Measurements from ENCODE around the gene NEDD8. TPM values are rescaled to one million over a fixed set of nuclear protein-coding genes. Genes with fewer than 3 reads are reported as not detected.
"Not testable (repeated sequence)": the region's sequence is repeated elsewhere in the genome, so short reads cannot be mapped to it uniquely, and the experiment has no call there.

Gene NEDD8
- total RNA-seq, 2 experiments from 2014 or later = 187 to 217 TPM

DNA sequence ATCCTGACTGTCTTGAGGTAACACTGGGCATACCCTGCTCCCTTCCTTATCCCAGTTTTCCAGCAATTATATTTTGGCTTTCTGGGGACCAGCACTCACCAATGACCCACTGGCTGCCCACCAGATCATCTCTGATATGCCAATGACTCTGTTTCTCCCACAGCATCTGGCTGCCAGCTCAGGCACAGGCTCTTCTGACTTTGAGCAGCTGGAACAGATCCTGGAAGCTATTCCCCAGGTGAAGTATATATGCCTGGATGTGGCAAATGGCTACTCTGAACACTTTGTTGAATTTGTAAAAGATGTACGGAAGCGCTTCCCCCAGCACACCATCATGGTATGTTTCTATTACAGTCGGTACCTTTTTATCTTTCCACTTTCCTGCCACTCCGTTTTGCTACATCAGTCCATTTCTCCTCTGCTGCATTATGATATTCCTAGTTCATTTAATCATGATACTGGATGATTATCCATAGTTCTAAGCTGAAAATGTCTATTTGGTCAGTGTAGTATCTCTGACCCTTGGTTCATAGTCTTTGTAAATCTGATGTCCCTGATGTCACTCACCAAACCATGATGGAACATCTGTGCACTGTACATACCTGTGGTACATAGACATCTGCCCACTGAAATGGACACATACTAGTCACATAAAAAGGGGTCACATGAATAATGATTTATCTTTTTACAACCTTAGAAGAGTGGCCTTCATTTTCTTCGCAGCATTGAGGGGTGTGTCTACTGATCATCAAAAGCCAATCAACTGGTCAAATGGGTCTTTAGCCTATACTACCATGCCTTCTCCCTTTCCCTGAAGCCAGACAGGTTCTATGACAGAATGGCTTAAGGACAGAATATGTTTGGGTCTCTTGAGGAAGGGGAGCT, 3.9 kb upstream of the NEDD8 start:
- Mint-ChIP-seq H3K9me3 (ENCODE audit: low read depth) (no peaks in the 10 kb centered on the region), H3K4me3 (no peak overlapping the region), H3K27ac (peak overlapping the region; percentile 66), H3K27me3 (no peaks in the 10 kb centered on the region), H3K36me3 (ENCODE audit: low read depth) (peaks cover 67% of the 10 kb centered on the region), H3K4me1 (peaks cover 78% of the 10 kb centered on the region)
- ChIA-PET POLR2A (interaction anchor here (1.3 kb wide), 1 partner anchor 11 kb away, joined by 6 read pairs; no protein-coding TSS in a partner anchor), CTCF (interaction anchor here (0.6 to 16.9 kb wide), 4 partner anchors 20 to 68 kb away, joined by 3 to 430 read pairs (median 4); partner anchors contain the start of genes CHMP4A, CIDEB, DHRS1 and LTB4R)
- intact Hi-C loops (cut with DNase I, micrococcal nuclease) = no loop called here
- ATAC-seq = no peak
- DNase-seq = no peak

DNA sequence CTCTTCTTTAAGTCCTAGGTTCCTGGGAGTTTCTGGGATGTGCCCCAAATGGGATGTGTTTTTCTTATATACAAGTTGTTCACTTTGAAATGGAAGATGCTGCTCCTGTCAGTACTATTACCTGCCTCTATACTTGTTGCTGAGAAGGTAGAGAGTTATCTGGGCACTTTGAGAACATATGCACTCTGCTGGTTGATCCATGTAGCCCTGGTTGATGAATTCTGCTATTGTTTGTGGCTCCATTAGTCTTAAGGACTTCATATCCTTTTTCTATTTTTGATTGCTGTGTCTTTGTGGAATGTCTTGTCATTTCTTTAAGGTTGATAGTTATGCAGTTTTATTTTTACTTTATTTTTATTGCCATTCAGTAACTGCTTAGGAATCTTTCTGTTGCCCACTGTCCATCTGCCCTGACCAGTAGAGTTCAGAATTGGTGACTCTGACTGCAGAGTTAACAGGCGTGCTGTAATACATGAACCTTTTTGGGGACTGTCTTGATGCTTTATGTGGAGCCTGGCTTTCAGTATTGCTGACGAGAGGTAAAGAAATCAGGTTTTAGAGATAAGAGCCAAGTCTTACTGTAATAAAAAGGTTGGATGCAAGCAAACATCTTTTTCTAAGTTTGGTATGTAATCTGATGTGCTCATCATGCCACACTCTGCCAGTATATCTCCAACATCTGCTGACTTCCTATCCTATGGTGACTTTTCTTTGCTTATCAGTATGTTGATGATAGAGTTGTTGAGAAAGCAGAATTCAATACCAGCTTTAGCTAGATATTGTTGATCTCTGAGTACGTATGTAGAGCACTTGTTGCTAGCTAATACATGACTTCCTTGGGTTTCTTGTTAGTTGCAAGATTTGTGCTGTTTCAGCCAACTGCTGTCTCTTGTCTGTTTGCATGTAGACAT, 2.2 kb upstream of the NEDD8 start:
- H3K27me3 Mint-ChIP-seq = no peaks in the 10 kb centered on the region
- no peak for DNase-seq
- H3K4me3 Mint-ChIP-seq = peak overlapping the region; percentile 78
- no peaks in the 10 kb centered on the region for H3K9me3 Mint-ChIP-seq (ENCODE audit: low read depth)
- no peak for ATAC-seq
- H3K36me3 Mint-ChIP-seq (ENCODE audit: low read depth) = peaks cover 54% of the 10 kb centered on the region
- ChIA-PET POLR2A (interaction anchor here (2.0 kb wide), 1 partner anchor 8 kb away, joined by 9 read pairs; the partner anchor contains the start of gene TINF2), CTCF (interaction anchor here (0.6 to 16.9 kb wide), 11 partner anchors 8 to 99 kb away, joined by 3 to 430 read pairs (median 5); partner anchors contain the start of genes CHMP4A, CIDEB, DHRS1 and LTB4R)
- peaks cover 69% of the 10 kb centered on the region for H3K4me1 Mint-ChIP-seq
- peak overlapping the region; percentile 66 for H3K27ac Mint-ChIP-seq
- intact Hi-C loops (cut with DNase I, micrococcal nuclease) = loop anchor here in 1 of 2 experiments (5.0 kb wide), 2 partner anchors 38 to 208 kb away; partner anchors contain the start of genes RABGGTA and SDR39U1

DNA sequence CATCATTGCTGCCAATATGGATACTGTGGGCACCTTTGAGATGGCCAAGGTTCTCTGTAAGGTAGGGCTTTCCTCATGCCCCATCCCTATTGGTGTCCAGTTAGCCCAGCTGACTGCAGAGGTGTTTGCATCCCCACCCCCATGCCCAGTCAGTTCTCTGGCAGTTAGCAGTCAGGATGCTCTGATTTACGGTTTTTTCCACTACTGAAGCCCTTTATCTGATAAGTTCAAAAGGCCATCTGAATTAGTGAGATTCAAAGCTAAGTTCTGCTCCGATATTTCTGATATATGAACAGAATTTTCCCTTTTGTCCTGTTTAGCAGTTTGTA, 1.3 kb upstream of the NEDD8 start:
- ChIA-PET POLR2A (interaction anchor here (1.0 to 2.0 kb wide), 3 partner anchors 9 to 41 kb away, joined by 3 to 9 read pairs (median 6); partner anchors contain the start of genes CHMP4A and TINF2), CTCF (interaction anchor here (0.6 to 16.9 kb wide), 6 partner anchors 9 to 1692 kb away, joined by 3 to 430 read pairs (median 6); partner anchors contain the start of genes CIDEB, DHRS1, LTB4R and LTB4R2)
- DNase-seq (peak; percentile 50), ATAC-seq (no peak)
- Mint-ChIP-seq H3K9me3 (ENCODE audit: low read depth) (no peaks in the 10 kb centered on the region), H3K36me3 (ENCODE audit: low read depth) (peaks cover 49% of the 10 kb centered on the region), H3K27me3 (no peaks in the 10 kb centered on the region), H3K4me1 (peaks cover 65% of the 10 kb centered on the region), H3K27ac (peak overlapping the region; percentile 89), H3K4me3 (peak overlapping the region; percentile 78)
- intact Hi-C loops (cut with DNase I, micrococcal nuclease) = loop anchor here (2.0 to 5.0 kb wide), 3 partner anchors 39 to 209 kb away; partner anchors contain the start of genes PSME2 (in 1 of the 2), RABGGTA (in 1 of the 2), RNF31 (in 1 of the 2) and SDR39U1 (in 1 of the 2)

DNA sequence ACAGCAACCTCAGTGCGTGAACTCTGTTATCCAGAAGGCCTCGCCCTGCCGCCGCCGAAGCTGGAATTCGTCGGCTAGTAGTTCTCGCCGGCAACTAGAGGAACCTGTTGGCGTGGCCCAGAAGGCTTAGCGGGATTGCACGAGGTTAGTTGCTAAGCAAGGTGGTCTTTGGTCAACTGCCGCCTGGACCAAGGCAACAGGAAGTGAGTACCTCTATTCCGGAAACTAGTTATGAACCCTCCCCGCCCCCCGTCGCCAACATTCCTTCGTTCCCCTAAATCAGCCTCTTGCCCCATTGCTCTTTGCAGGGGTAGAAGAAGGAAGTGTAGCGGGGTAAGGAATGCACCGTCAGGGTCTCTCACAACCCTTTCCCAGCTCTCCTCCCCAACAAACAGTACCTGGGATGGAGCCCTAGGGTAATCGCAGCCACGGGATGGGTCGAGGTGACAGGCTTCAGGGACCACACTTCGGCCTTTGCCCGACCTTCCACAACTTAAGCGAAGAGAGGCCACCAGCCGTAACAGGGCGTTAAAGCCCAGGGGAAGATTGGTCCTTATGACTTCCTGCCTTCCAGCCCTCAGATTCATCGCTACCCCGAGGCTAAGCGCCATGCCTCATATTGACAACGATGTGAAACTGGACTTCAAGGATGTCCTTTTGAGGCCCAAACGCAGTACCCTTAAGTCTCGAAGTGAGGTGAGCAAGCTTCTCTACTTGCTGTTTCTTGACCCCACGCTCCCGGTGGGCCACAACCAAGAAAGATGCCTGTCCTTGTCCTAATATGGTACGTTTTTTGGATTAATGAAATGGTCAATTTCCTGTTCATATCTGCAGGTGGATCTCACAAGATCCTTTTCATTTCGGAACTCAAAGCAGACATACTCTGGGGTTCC, 724 bp upstream of the NEDD8 start, which contains the start of gene GMPR2:
Gene GMPR2, plus strand, starts transcription at position 285 of the 893 bp plus-strand sequence. Its CDS starts 325 bp downstream, at position 610.
- Mint-ChIP-seq H3K4me1 (peaks cover 58% of the 10 kb centered on the region), H3K27me3 (no peaks in the 10 kb centered on the region), H3K36me3 (ENCODE audit: low read depth) (peaks cover 43% of the 10 kb centered on the region), H3K27ac (peak within 1 kb of the TSS; percentile 89), H3K9me3 (ENCODE audit: low read depth) (no peaks in the 10 kb centered on the region), H3K4me3 (peak within 1 kb of the TSS; percentile 78)
- ChIA-PET CTCF (interaction anchor here (0.6 to 16.9 kb wide), 8 partner anchors 8 to 1691 kb away, joined by 3 to 430 read pairs (median 4); partner anchors contain the start of genes CIDEB, DHRS1, LTB4R and LTB4R2), POLR2A (interaction anchor here (0.6 to 2.0 kb wide), 4 partner anchors 9 to 528 kb away, joined by 3 to 9 read pairs (median 5); partner anchors contain the start of genes CHMP4A and TINF2)
- intact Hi-C loops (cut with DNase I, micrococcal nuclease) = loop anchor here (1.0 to 5.0 kb wide), 13 partner anchors 9 to 209 kb away; partner anchors contain the start of genes CHMP4A (in 2 of the 2), DCAF11 (in 2 of the 2), EMC9 (in 2 of the 2) and NRL (in 2 of the 2)
- DNase-seq (peak; percentile 41), ATAC-seq (peak; percentile 43)

DNA sequence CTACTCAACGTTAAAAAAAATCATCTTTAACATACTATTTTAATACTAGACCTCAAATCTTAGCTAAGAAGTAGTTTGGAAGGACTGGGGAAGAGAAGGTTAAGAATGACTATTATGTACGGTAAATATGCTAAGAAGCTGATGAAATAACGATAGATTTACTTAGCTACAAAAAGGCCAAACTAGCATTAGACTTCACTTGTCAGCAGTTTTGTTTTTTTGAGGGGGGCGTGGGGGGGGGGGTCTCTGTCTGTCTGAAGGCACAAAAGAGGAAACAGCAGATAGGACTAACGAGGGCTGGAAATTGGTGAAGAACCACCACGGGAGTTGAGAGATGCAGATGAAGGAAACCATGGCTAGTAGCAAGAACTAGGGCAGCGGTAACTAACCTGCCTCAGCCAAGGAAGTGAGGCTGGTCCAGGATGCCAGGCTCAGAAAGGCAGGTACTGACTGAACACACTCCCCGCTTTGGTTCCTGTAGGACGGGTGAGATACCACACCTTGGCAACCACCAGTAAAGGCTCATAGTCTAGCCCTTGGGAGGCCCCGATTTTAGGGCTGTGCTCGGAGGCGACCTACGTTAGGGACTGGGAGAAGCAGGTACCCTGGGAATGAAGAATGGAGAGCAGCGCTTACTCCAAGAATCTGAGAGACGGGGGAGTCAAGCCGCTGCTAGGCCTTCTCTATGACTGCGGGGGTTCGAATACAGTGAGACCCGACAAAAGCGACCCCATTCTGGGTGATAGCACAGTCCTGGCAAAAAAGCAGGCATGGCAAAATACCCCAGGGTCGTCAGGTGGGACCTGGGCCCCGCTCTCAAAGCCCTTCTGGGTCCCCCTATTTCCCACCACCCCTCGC, 675 bp downstream of the NEDD8 start:
- Mint-ChIP-seq H3K27ac (peak overlapping the region; percentile 89), H3K4me1 (peaks cover 59% of the 10 kb centered on the region), H3K27me3 (no peaks in the 10 kb centered on the region), H3K9me3 (ENCODE audit: low read depth) (no peaks in the 10 kb centered on the region), H3K36me3 (ENCODE audit: low read depth) (peaks cover 39% of the 10 kb centered on the region), H3K4me3 (peak overlapping the region; percentile 78)
- ChIA-PET POLR2A (interaction anchor here (1.0 kb wide), 1 partner anchor 18 kb away, joined by 3 read pairs; the partner anchor contains the start of gene CHMP4A), CTCF (interaction anchor here (0.6 to 1.6 kb wide), 6 partner anchors 10 to 102 kb away, joined by 3 to 9 read pairs (median 4); partner anchors contain the start of genes MDP1 and TINF2)
- DNase-seq (peak; percentile 45), ATAC-seq (peak; percentile 12)
- intact Hi-C loops (cut with DNase I, micrococcal nuclease) = loop anchor here (1.0 to 5.0 kb wide), 13 partner anchors 11 to 211 kb away; partner anchors contain the start of genes CHMP4A (in 2 of the 2), DCAF11 (in 2 of the 2), EMC9 (in 2 of the 2) and NRL (in 2 of the 2)

DNA sequence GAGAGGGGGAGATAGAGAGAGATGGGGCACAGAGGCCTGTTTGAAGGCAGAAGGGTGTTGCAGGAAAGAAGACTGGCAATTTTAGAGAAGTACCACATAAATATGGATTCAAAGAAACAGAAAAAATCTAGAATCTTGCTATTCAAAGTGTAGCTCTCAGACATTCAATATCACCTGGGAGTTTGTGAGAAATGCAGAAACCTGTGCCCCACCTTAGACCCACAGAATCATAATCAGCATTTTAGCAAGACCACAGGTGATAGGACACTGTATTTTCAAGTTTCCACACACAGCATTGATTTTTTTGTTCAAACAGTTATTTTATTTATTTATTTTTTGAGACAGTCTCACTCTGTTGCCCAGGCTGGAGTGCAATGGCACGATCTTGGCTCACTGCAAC, 3.3 kb downstream of the NEDD8 start:
- DNase-seq = no peak
- CTCF ChIA-PET = interaction anchor here (0.6 to 2.3 kb wide), 7 partner anchors 13 to 936 kb away, joined by 3 to 11 read pairs (median 6); partner anchors contain the start of genes DHRS1, MDP1, NOP9 and TINF2
- Mint-ChIP-seq H3K27me3 (no peaks in the 10 kb centered on the region), H3K36me3 (ENCODE audit: low read depth) (peaks cover 26% of the 10 kb centered on the region), H3K27ac (no peak overlapping the region), H3K4me1 (peaks cover 39% of the 10 kb centered on the region), H3K9me3 (ENCODE audit: low read depth) (no peaks in the 10 kb centered on the region), H3K4me3 (no peak overlapping the region)
- POLR2A ChIA-PET = interaction anchor here (0.7 kb wide), 1 partner anchor 745 kb away, joined by 3 read pairs; no protein-coding TSS in a partner anchor
- intact Hi-C loops (cut with DNase I, micrococcal nuclease) = no loop called here
- no peak for ATAC-seq

DNA sequence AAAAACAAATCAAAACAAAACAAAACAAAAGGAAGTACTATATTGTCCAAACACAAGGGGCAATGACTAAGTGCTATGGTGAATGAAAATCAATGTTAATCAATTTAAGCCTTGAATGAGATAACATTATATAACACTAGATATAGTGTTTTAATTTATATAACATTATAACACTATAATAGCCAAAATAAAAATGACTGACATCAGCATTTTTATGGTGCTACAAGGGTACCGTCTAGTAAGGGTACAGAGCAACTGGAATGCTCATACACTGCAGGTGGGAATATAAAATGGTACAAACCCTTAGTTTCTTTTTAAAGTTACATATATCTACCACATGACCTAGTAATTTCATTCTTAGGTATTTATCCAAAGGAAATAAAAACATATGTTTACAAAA, 5.7 kb downstream of the NEDD8 start:
- Mint-ChIP-seq H3K36me3 (ENCODE audit: low read depth) (peaks cover 22% of the 10 kb centered on the region), H3K27me3 (no peaks in the 10 kb centered on the region), H3K4me1 (peaks cover 32% of the 10 kb centered on the region), H3K9me3 (ENCODE audit: low read depth) (no peaks in the 10 kb centered on the region), H3K4me3 (no peak overlapping the region), H3K27ac (no peak overlapping the region)
- intact Hi-C loops (cut with DNase I, micrococcal nuclease) = no loop called here
- ChIA-PET POLR2A (no interaction called here), CTCF (interaction anchor here (1.0 to 2.3 kb wide), 2 partner anchors 10 to 71 kb away, joined by 3 to 11 read pairs; partner anchors contain the start of gene MDP1)
- ATAC-seq (no peak), DNase-seq (no peak)

DNA sequence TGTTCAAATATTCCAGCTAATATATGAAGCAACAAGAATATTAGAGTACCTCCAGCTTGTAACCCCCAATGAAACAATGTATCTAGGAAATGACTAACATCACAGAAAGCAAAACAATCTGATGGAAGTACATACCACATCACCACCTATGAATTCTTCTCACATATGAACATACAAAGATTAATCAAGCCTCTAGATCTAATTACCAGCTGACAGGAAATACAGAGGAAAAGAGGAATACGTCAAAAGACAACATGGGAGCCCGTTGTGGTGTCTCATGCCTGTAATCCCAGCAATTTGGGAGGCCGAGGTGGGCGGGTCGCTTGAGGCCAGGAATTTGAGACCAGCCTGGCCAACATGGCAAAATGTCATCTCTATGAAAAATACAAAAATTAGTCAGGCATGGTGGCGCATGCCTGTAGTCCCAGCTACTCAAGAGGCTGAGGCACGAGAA, 7.5 kb downstream of the NEDD8 start:
- peaks cover 21% of the 10 kb centered on the region for H3K4me1 Mint-ChIP-seq
- no peaks in the 10 kb centered on the region for H3K9me3 Mint-ChIP-seq (ENCODE audit: low read depth)
- no peak overlapping the region for H3K4me3 Mint-ChIP-seq
- peaks cover 17% of the 10 kb centered on the region for H3K36me3 Mint-ChIP-seq (ENCODE audit: low read depth)
- H3K27me3 Mint-ChIP-seq = no peaks in the 10 kb centered on the region
- ChIA-PET POLR2A (no interaction called here), CTCF (interaction anchor here (1.3 to 2.2 kb wide), 6 partner anchors 9 to 207 kb away, joined by 3 to 8 read pairs (median 4); partner anchors contain the start of genes GMPR2, LTB4R, MDP1 and TINF2)
- H3K27ac Mint-ChIP-seq = peak overlapping the region; percentile 9
- no peak for ATAC-seq
- DNase-seq = no peak
- intact Hi-C loops (cut with DNase I, micrococcal nuclease) = no loop called here

DNA sequence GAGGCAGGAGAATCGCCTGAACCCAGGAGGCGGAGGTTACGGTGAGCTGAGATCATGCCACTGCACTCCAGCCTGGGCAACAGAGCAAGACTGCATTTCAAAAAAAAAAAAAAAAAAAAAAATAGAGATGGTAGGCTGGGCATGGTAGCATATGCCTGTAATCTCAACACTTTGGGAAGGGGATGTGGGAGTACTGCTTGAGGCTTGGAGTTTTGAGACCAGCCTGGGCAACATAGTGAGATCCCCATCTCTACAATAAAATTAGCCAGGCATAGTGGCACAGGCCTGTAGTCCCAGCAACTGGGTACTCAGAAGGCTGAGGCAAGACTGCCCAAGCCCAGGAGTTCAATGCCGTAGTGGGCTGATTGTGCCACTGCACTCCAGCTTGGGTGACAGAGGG, 9.2 kb downstream of the NEDD8 start:
- ATAC-seq; H3K27me3 Mint-ChIP-seq; intact Hi-C loops (cut with DNase I, micrococcal nuclease); H3K4me3 Mint-ChIP-seq; DNase-seq; H3K27ac Mint-ChIP-seq; H3K9me3 Mint-ChIP-seq (ENCODE audit: low read depth): not testable (repeated sequence)
- POLR2A ChIA-PET = interaction anchor here (0.7 kb wide), 1 partner anchor 45 kb away, joined by 8 read pairs; no protein-coding TSS in a partner anchor
- Mint-ChIP-seq H3K36me3 (ENCODE audit: low read depth) (peaks cover 14% of the 10 kb centered on the region), H3K4me1 (peaks cover 16% of the 10 kb centered on the region)
- CTCF ChIA-PET = interaction anchor here (0.6 to 2.2 kb wide), 2 partner anchors 20 to 37 kb away, joined by 3 to 5 read pairs; partner anchors contain the start of gene TINF2

Data from activated CD4-positive, alpha-beta T cell treated with anti-CD3 and anti-CD28 coated beads for 36 hours (primary cell).